Neural cell (in vitro differentiated cells): Measurements from ENCODE around the gene SCAF4. TPM values are rescaled to one million over a fixed set of nuclear protein-coding genes. Genes with fewer than 3 reads are reported as not detected.

ENCODE experiments used
- H2AFZ ChIP-seq: fragments of 200-600, 300-800 bp; sonication (generic), shearing (Covaris generic); 2 replicates; pipeline ENCODE4 v1.6.0; 2014; ENCODE audit warnings: low read depth, mild to moderate bottlenecking, antibody characterized with exemption, low read length, moderate library complexity
- H3F3A ChIP-seq: fragments of 200-600 bp; shearing (Covaris generic); 2 replicates; pipeline ENCODE4 v1.6.1; 2016; ENCODE audit warnings: mild to moderate bottlenecking, moderate library complexity, mixed read lengths, antibody characterized with exemption, low read length; ENCODE audit not compliant: insufficient read depth, poor library complexity, severe bottlenecking
- H3K27ac ChIP-seq: fragments of 200-600, 300-800 bp; sonication (generic), shearing (Covaris generic); 2 replicates; pipeline ENCODE4 v1.5.1; 2014; ENCODE audit warnings: mild to moderate bottlenecking, low read length, moderate library complexity
- H3K27me3 ChIP-seq: fragments of 300-800, 200-600 bp; sonication (generic), shearing (Covaris generic); 2 replicates; pipeline ENCODE4 v1.6.0; 2014; ENCODE audit warnings: mild to moderate bottlenecking, low read depth, low read length, moderate library complexity; ENCODE audit not compliant: insufficient read depth
- H3K36me3 ChIP-seq: fragments of 300-800, 200-600 bp; sonication (generic), shearing (Covaris generic); 2 replicates; pipeline ENCODE4 v1.5.1; 2014; ENCODE audit warnings: mild to moderate bottlenecking, antibody characterized with exemption, low read length, moderate library complexity; ENCODE audit not compliant: insufficient read depth
- H3K4me2 ChIP-seq: fragments of 300-800, 200-600 bp; sonication (generic), shearing (Covaris generic); 2 replicates; pipeline ENCODE4 v1.6.0; 2014; ENCODE audit warnings: mild to moderate bottlenecking, low read length
- H3K4me3 ChIP-seq: fragments of 300-800, 200-600 bp; sonication (generic), shearing (Covaris generic); 2 replicates; pipeline ENCODE4 v1.5.1; 2014; ENCODE audit warnings: mild to moderate bottlenecking, low read length, moderate library complexity
- H3K79me2 ChIP-seq: fragments of 200-600 bp; shearing (Covaris generic); replicated peaks from 2 replicates; pipeline ENCODE4 v1.6.0; 2014; ENCODE audit warnings: mild to moderate bottlenecking, low read length, moderate library complexity; ENCODE audit not compliant: insufficient read depth
- H3K9ac ChIP-seq: fragments of 300-800, 200-600 bp; sonication (generic), shearing (Covaris generic); 2 replicates; pipeline ENCODE4 v1.6.1; 2016; ENCODE audit warnings: mild to moderate bottlenecking, low read length, mixed read lengths
- H3K9me2 ChIP-seq: fragments of 200-600 bp; shearing (Covaris generic); 2 replicates; pipeline ENCODE4 v1.6.1; 2016; ENCODE audit warnings: mild to moderate bottlenecking, low read length, mixed read lengths; ENCODE audit not compliant: insufficient read depth
- H3K9me3 ChIP-seq: fragments of 200-600, 300-800 bp; sonication (generic), shearing (Covaris generic); 2 replicates; pipeline ENCODE4 v1.6.1; 2016; ENCODE audit warnings: mild to moderate bottlenecking, mixed run types, low read length, moderate library complexity, mixed read lengths
- H4K20me1 ChIP-seq: fragments of 200-600 bp; shearing (Covaris generic); 2 replicates; pipeline ENCODE4 v1.6.1; 2016; ENCODE audit warnings: mild to moderate bottlenecking, mixed run types; ENCODE audit not compliant: insufficient read depth
- CTCF ChIP-seq: fragments of 450-650 bp; IDR thresholded peaks from 2 replicates; pipeline ENCODE4 v1.5.1; 2014; ENCODE audit warnings: antibody characterized with exemption, mild to moderate bottlenecking, moderate library complexity; ENCODE audit not compliant: poor library complexity, severe bottlenecking
- EP300 ChIP-seq: fragments of 450-650 bp; conservative IDR thresholded peaks from 2 replicates; pipeline ENCODE4 v1.6.1; 2014; ENCODE audit warnings: antibody characterized with exemption, mild to moderate bottlenecking, moderate library complexity; ENCODE audit not compliant: poor library complexity, severe bottlenecking
- EZH2 ChIP-seq: fragments of 200-600, 300-800 bp; shearing (Covaris generic), sonication (generic); IDR thresholded peaks from 2 replicates; pipeline ENCODE4 v1.6.1; 2014; ENCODE audit warnings: antibody characterized with exemption, low read length, borderline replicate concordance, mild to moderate bottlenecking; ENCODE audit not compliant: insufficient read depth, poor library complexity, severe bottlenecking
- MXI1 ChIP-seq: fragments of 450-650 bp; conservative IDR thresholded peaks from 2 replicates; pipeline ENCODE4 v1.6.1; 2014; ENCODE audit warnings: antibody characterized with exemption, mild to moderate bottlenecking; ENCODE audit not compliant: poor library complexity, severe bottlenecking
- POLR2AphosphoS5 ChIP-seq: IDR thresholded peaks from 2 replicates; pipeline ENCODE4 v1.6.1; 2012
- RAD21 ChIP-seq: fragments of 450-650 bp; conservative IDR thresholded peaks from 2 replicates; pipeline ENCODE4 v1.6.1; 2014; ENCODE audit warnings: antibody characterized with exemption, mild to moderate bottlenecking, moderate library complexity
- REST ChIP-seq: IDR thresholded peaks from 2 replicates; pipeline ENCODE4 v1.6.1; 2012; ENCODE audit warnings: borderline replicate concordance
- SMC3 ChIP-seq: fragments of 450-650 bp; conservative IDR thresholded peaks from 2 replicates; pipeline ENCODE4 v1.6.1; 2014; ENCODE audit warnings: antibody characterized with exemption, mild to moderate bottlenecking, moderate library complexity; ENCODE audit not compliant: poor library complexity
- TAF1 ChIP-seq: IDR thresholded peaks from 2 replicates; pipeline ENCODE4 v1.6.1; 2012; ENCODE audit warnings: low read depth
- polyA plus RNA-seq: library from polyadenylated mRNA; depleted of rRNA; stranded (reverse); fragments of >200 nt; gene quantifications from 2 replicates; pipeline ENCODE4 v1.2.3, GENCODE V29; 2014

SCAF4 gene
- polyA plus RNA-seq, 1 donor from 2014 or later, result 5.4 TPM

GRCh38 chr21:31708541-31708940 lies 23.4 kb downstream of the SCAF4 start:
- no peak for TF ChIP-seq RAD21
- TF ChIP-seq REST, result no peak
- TF ChIP-seq TAF1, result no peak
- no peak for TF ChIP-seq MXI1
- TF ChIP-seq EP300, result no peak
- no peak for TF ChIP-seq CTCF
- TF ChIP-seq SMC3, result no peak
- TF ChIP-seq POLR2AphosphoS5, result no peak
- no peak for TF ChIP-seq EZH2
- Histone ChIP-seq H3K27ac (no peak overlapping the region), H3K9me3 (no peaks in the 10 kb centered on the region), H3K9ac (no peak overlapping the region), H4K20me1 (no peaks in the 10 kb centered on the region), H3K79me2 (peaks cover 90% of the 10 kb centered on the region), H3K4me3 (no peak overlapping the region), H2AFZ (no peak overlapping the region), H3K4me2 (no peak overlapping the region), H3F3A (no peaks in the 10 kb centered on the region), H3K27me3 (no peaks in the 10 kb centered on the region), H3K36me3 (no peaks in the 10 kb centered on the region), H3K9me2 (no peaks in the 10 kb centered on the region)

- H3K79me2 ChIP-seq, result peaks cover 80% of the 10 kb centered on the region
These were observed 24.4 kb downstream of the SCAF4 start for GRCh38 chr21:31707499-31707898.

More at GRCh38 chr21:31707499-31707898, 24.4 kb downstream of the SCAF4 start:
- H3K9me3 ChIP-seq, result no peaks in the 10 kb centered on the region
- H3K36me3 ChIP-seq, result no peaks in the 10 kb centered on the region
- no peaks in the 10 kb centered on the region for H3F3A ChIP-seq
- no peaks in the 10 kb centered on the region for H3K27me3 ChIP-seq
- H3K27ac ChIP-seq, result no peak overlapping the region
- H4K20me1 ChIP-seq, result no peaks in the 10 kb centered on the region
- TF ChIP-seq TAF1 (no peak), CTCF (no peak), MXI1 (no peak), EZH2 (no peak)
- H2AFZ ChIP-seq, result no peak overlapping the region
- no peak overlapping the region for H3K9ac ChIP-seq
- H3K9me2 ChIP-seq, result no peaks in the 10 kb centered on the region
- H3K4me3 ChIP-seq, result no peak overlapping the region
- H3K4me2 ChIP-seq, result no peak overlapping the region
